GM19395 (cell line): ENCODE measurements around the gene SPC24.
"Not testable (repeated sequence)": the region's sequence is repeated elsewhere in the genome, so short reads cannot be mapped to it uniquely, and the experiment has no call there.

ENCODE experiments used
- ATAC-seq: cut with Tn5 transposase; IDR thresholded peaks from one replicate; pipeline ENCODE4 v1.9.1; 2021; ENCODE audit warnings: mild to moderate bottlenecking, moderate library complexity; ENCODE audit not compliant: unreplicated experiment

Gene SPC24

GRCh38 chr19:11192957-11193939, 37.7 kb upstream of the SPC24 start:
- no peak for ATAC-seq

- no peak for ATAC-seq
Observed at GRCh38 chr19:11191934-11192333, 36.4 kb upstream of the SPC24 start.

- no peak for ATAC-seq
Observed at GRCh38 chr19:11191273-11191755, 35.7 kb upstream of the SPC24 start.

- ATAC-seq: no peak
Observed at GRCh38 chr19:11190501-11190900, 34.9 kb upstream of the SPC24 start.

GRCh38 chr19:11187441-11187840, 31.9 kb upstream of the SPC24 start:
- ATAC-seq: no peak

GRCh38 chr19:11182994-11183393, 27.4 kb upstream of the SPC24 start:
- ATAC-seq: no peak

- ATAC-seq: no peak
Observed at GRCh38 chr19:11181488-11181887, 25.9 kb upstream of the SPC24 start.

GRCh38 chr19:11180975-11181374, 25.4 kb upstream of the SPC24 start:
- not testable (repeated sequence) for ATAC-seq

GRCh38 chr19:11180346-11180745, 24.8 kb upstream of the SPC24 start:
- ATAC-seq: no peak

GRCh38 chr19:11179716-11180297, 24.2 kb upstream of the SPC24 start:
- no peak for ATAC-seq

- ATAC-seq: not testable (repeated sequence)
Observed at GRCh38 chr19:11179145-11179465, 23.5 kb upstream of the SPC24 start.

- no peak for ATAC-seq
Observed at GRCh38 chr19:11177592-11177991, 22.0 kb upstream of the SPC24 start.

- no peak for ATAC-seq
Observed at GRCh38 chr19:11176466-11177193, 21.0 kb upstream of the SPC24 start.

- ATAC-seq: no peak
Observed at GRCh38 chr19:11175920-11176319, 20.3 kb upstream of the SPC24 start.

- no peak for ATAC-seq
Observed at GRCh38 chr19:11174336-11174735, 18.8 kb upstream of the SPC24 start.

- ATAC-seq: no peak
Observed at GRCh38 chr19:11173516-11174155, 18.1 kb upstream of the SPC24 start.

- ATAC-seq: no peak
Observed at GRCh38 chr19:11172576-11172975, 17.0 kb upstream of the SPC24 start.

GRCh38 chr19:11171144-11171543, 15.6 kb upstream of the SPC24 start:
- no peak for ATAC-seq

- ATAC-seq: no peak
Observed at GRCh38 chr19:11169896-11170678, 14.5 kb upstream of the SPC24 start.

- no peak for ATAC-seq
Observed at GRCh38 chr19:11168568-11168967, 13.0 kb upstream of the SPC24 start.
